Measurements from ENCODE around the gene TEX44.

- TF ChIP-seq REST (IDR thresholded peaks at IDR 0.05; ENCODE audit: insufficient replicate concordance, low read depth) (no peak), CTCF (IDR thresholded peaks at IDR 0.05; ENCODE audit: insufficient read depth, low read length) (no peak), POLR2AphosphoS5 (IDR thresholded peaks at IDR 0.05; ENCODE audit: low read depth) (no peak), GABPA (IDR thresholded peaks at IDR 0.05; ENCODE audit: low read depth) (no peak), SPI1 (IDR thresholded peaks at IDR 0.05; ENCODE audit: borderline replicate concordance, low read depth) (no peak)
These were observed 24.4 kb upstream of the TEX44 start for GRCh38 chr2:231568098-231568784.

Data from HL-60 (cell line).